HepG2 (cell line): ENCODE data around the gene RDH16. TPM values are rescaled to one million over a fixed set of nuclear protein-coding genes. Genes with fewer than 3 reads are reported as not detected.

ENCODE experiments used
- ATAC-seq: fragments of 200-7000 bp; cut with Tn5 transposase; 3 replicates; pipeline ENCODE4 v1.9.1; 2020; ENCODE audit warnings: mild to moderate bottlenecking, moderate library complexity
- BruUV-seq: library from RNA; stranded (reverse); fragments of 400-500 nt; replicated peaks from 2 replicates; lab custom pipeline; 2021; lab: Mats Ljungman, UMichigan
- CTCF ChIA-PET: fragments of 300-600 bp; formaldehyde crosslinking; extraction: SDS; loops from one replicate; lab custom pipeline; 2021; ENCODE audit warnings: low total read pairs, inconsistent platforms, low intra/inter-chr PET ratio; lab: Yijun Ruan, JAX
- POLR2A ChIA-PET: fragments of 350-600 bp; sonication (Branson Sonifier 250); formaldehyde crosslinking; loops from one replicate; lab custom pipeline; 2020; ENCODE audit warnings: antibody characterized with exemption, inconsistent platforms; lab: Yijun Ruan, JAX
- DNase-seq: peaks from one replicate; pipeline ENCODE4 v3.0.0-alpha.2; 2015; ENCODE audit warnings: low spot score
- FAIRE-seq: peaks from 3 replicates; lab custom pipeline; 2011; peaks lifted over from hg19 to GRCh38; lab: Jason Lieb, UNC
- H2AFZ ChIP-seq: one replicate; pipeline ENCODE4 v1.6.1; 2011; ENCODE audit warnings: low read length, inconsistent platforms
- H3K27ac ChIP-seq: fragments of 300-600 bp; 3 replicates; pipeline ENCODE4 v1.8.0; 2011; ENCODE audit warnings: mixed run types, mild to moderate bottlenecking, mixed read lengths, low read length, inconsistent platforms; ENCODE audit not compliant: insufficient read depth; ENCODE audit errors: extremely low read length
- H3K27me3 ChIP-seq, 2 experiments: fragments of 200-600 bp in 1 of 2; 2 replicates in 1 of 2; 3 replicates in 1 of 2; pipeline versions ENCODE4 v1.6.0 to v1.8.0; 2011; ENCODE audit warnings: low read length in 2 of 2, mild to moderate bottlenecking in 2 of 2, moderate library complexity in 2 of 2, inconsistent platforms in 1 of 2; ENCODE audit not compliant: insufficient read depth in 2 of 2, control insufficient read depth in 1 of 2
- H3K36me3 ChIP-seq, 2 experiments: fragments of 200-600 bp in 1 of 2; replicated peaks in 1 of 2; 2 replicates in 1 of 2; 3 replicates in 1 of 2; pipeline versions ENCODE4 v1.5.1 to v1.8.0; 2011; ENCODE audit warnings: low read length in 2 of 2, inconsistent platforms in 1 of 2; ENCODE audit not compliant: insufficient read depth in 2 of 2, control insufficient read depth in 1 of 2
- H3K4me1 ChIP-seq: 2 replicates; pipeline ENCODE4 v1.5.1; 2012; ENCODE audit warnings: low read length, inconsistent platforms; ENCODE audit not compliant: insufficient read depth
- H3K4me2 ChIP-seq: 2 replicates; pipeline ENCODE4 v1.6.0; 2011; ENCODE audit warnings: low read depth, low read length, inconsistent platforms
- H3K4me3 ChIP-seq, 3 experiments: fragments of 200-600 bp in 1 of 3; sonication (generic), shearing (Covaris generic) in 1 of 3; replicated peaks in 1 of 3; 2 replicates each; pipeline ENCODE4 v1.5.1; 2011 to 2016; ENCODE audit warnings: low read length in 3 of 3, inconsistent platforms in 2 of 3, low read depth in 2 of 3, mild to moderate bottlenecking in 2 of 3, control low read depth in 1 of 3, mixed read lengths in 1 of 3; ENCODE audit not compliant: insufficient read depth in 1 of 3
- H3K79me2 ChIP-seq: one replicate; pipeline ENCODE4 v1.6.1; 2011; ENCODE audit warnings: low read length, inconsistent platforms; ENCODE audit not compliant: insufficient read depth
- H3K9ac ChIP-seq: 2 replicates; pipeline ENCODE4 v1.6.0; 2011; ENCODE audit warnings: mild to moderate bottlenecking, low read depth, low read length, inconsistent platforms; ENCODE audit not compliant: insufficient read depth
- H3K9me3 ChIP-seq: 2 replicates; pipeline ENCODE4 v1.5.1; 2012; ENCODE audit warnings: mild to moderate bottlenecking, low read length
- H4K20me1 ChIP-seq: 2 replicates; pipeline ENCODE4 v1.6.0; 2011; ENCODE audit warnings: inconsistent platforms, mild to moderate bottlenecking, low read length, moderate library complexity; ENCODE audit not compliant: insufficient read depth
- ZBTB46 ChIP-seq: sonication (generic); formaldehyde crosslinking; IDR thresholded peaks from 2 replicates; pipeline ENCODE4 v1.4.0; 2020; ENCODE audit warnings: mild to moderate bottlenecking, missing genetic modification reagents, borderline replicate concordance
- WGBS: methylation state at CpG from one replicate; pipeline ENCODE4 v1.1.6; 2017; ENCODE audit warnings: low lambda C conversion rate; 5-methylcytosine and 5-hydroxymethylcytosine counted together
- in situ Hi-C: cut with HindIII; loops from 2 replicates; pipeline ENCODE4 v1.10.0; 2017; ENCODE audit warnings: low pct_unique_long_range_greater_than_20kb; ENCODE audit not compliant: extremely low pct_ligation_motif_present
- intact Hi-C: fragments of 100-400 bp; cut with micrococcal nuclease; formaldehyde crosslinking; loops from one replicate; pipeline ENCODE4 v1.10.0; 2022; ENCODE audit not compliant: unreplicated experiment
- polyA plus RNA-seq, 8 experiments: library from polyadenylated mRNA; depleted of rRNA in 3 of 8; stranded (reverse) in 7 of 8; unstranded in 1 of 8; fragments of >200 nt; fragmentation: Illumina TruSeq in 4 of 8; extraction: Trizol in 4 of 8; gene quantifications; 2 replicates each; pipeline versions ENCODE4 v1.2.1 to v1.2.3, GENCODE V29; 2011 to 2016; ENCODE audit warnings: low read depth in 4 of 8, missing spikeins in 1 of 8, mixed read lengths in 1 of 8; ENCODE audit not compliant: insufficient read depth in 1 of 8
- total RNA-seq, 5 experiments: library from RNA; depleted of rRNA; stranded (reverse); fragments of >200 nt; fragmentation: Illumina TruSeq; extraction: Trizol; gene quantifications; 2 replicates each; pipeline ENCODE4 v1.2.3, GENCODE V29; 2016; ENCODE audit warnings: low read depth in 1 of 5
- TF ChIP-seq, protein P1 (sequence below): sonication (generic); formaldehyde crosslinking; IDR thresholded peaks from 2 replicates; pipeline ENCODE4 v1.5.0; 2020; ENCODE audit warnings: missing genetic modification reagents

RDH16 gene
- total and polyA plus RNA-seq, 2 of the 13 experiments (the other 11 are each of a cell fraction or from before 2014, with no cell fraction given), result 0.05 to 0.13 TPM

DNA sequence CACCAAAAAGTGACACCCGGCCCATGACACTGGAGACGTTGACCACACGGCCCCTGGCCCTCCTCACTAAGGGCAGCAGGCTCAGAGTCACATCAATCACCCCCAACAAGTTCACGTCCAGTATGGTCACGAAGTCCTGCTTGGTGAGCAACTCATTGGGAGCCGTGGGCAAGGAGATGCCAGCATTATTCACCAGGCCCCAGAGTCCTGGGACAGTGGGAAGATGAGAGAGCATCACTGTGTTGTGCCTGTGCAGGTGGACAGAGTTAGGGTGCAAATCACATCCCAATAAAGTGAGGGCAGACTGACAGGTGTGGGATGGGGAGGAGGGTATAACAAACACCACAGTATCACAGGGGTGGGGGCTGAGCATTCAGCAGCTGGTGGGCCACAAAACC is 2.5 kb downstream of the RDH16 start:
- H4K20me1 ChIP-seq, result no peaks in the 10 kb centered on the region
- ChIA-PET POLR2A (no interaction called here), CTCF (interaction anchor here (1.0 kb wide), 1 partner anchor 13 kb away, joined by 3 read pairs; no protein-coding TSS in a partner anchor)
- FAIRE-seq, result no peak
- no peak for TF ChIP-seq ZBTB46 (CRISPR knock-in tag)
- TF ChIP-seq, protein P1, sequence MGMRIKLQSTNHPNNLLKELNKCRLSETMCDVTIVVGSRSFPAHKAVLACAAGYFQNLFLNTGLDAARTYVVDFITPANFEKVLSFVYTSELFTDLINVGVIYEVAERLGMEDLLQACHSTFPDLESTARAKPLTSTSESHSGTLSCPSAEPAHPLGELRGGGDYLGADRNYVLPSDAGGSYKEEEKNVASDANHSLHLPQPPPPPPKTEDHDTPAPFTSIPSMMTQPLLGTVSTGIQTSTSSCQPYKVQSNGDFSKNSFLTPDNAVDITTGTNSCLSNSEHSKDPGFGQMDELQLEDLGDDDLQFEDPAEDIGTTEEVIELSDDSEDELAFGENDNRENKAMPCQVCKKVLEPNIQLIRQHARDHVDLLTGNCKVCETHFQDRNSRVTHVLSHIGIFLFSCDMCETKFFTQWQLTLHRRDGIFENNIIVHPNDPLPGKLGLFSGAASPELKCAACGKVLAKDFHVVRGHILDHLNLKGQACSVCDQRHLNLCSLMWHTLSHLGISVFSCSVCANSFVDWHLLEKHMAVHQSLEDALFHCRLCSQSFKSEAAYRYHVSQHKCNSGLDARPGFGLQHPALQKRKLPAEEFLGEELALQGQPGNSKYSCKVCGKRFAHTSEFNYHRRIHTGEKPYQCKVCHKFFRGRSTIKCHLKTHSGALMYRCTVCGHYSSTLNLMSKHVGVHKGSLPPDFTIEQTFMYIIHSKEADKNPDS, result no peak
- no TSS peak for BruUV-seq
- no peak overlapping the region for H3K9ac ChIP-seq
- H3K4me2 ChIP-seq, result no peak overlapping the region
- DNase-seq, result no peak
- H3K36me3 ChIP-seq, result no peaks in the 10 kb centered on the region
- no peak overlapping the region for H2AFZ ChIP-seq
- peaks cover 9% of the 10 kb centered on the region; the same call in 1 of the 2 replicates for H3K9me3 ChIP-seq
- H3K4me3 ChIP-seq, result no peak overlapping the region
- no peak overlapping the region for H3K27ac ChIP-seq
- 68% methylated on average over 3 of the region's 6 CpGs for WGBS
- no peaks in the 10 kb centered on the region for H3K79me2 ChIP-seq
- no peaks in the 10 kb centered on the region for H3K27me3 ChIP-seq
- no peak for ATAC-seq
- intact Hi-C loops (no loop called here), in situ Hi-C loops (no loop called here)
- peaks cover 49% of the 10 kb centered on the region for H3K4me1 ChIP-seq
